IPS-11a (cell line): ENCODE measurements around the gene AOX1.
"Not testable (repeated sequence)": the region's sequence is repeated elsewhere in the genome, so short reads cannot be mapped to it uniquely, and the experiment has no call there.

ENCODE experiments used
- H3K4me3 ChIP-seq: one replicate; pipeline ENCODE4 v1.5.1; 2013; ENCODE audit warnings: low read depth, low read length, control low read depth

Gene AOX1

GRCh38 chr2:200664770-200665494 lies 79.1 kb downstream of the AOX1 start:
- H3K4me3 ChIP-seq = no peak overlapping the region

- no peak overlapping the region for H3K4me3 ChIP-seq
Observed at GRCh38 chr2:200665626-200666453, 80.0 kb downstream of the AOX1 start.

- H3K4me3 ChIP-seq = no peak overlapping the region
Observed at GRCh38 chr2:200667413-200667812, 81.6 kb downstream of the AOX1 start.

DNA sequence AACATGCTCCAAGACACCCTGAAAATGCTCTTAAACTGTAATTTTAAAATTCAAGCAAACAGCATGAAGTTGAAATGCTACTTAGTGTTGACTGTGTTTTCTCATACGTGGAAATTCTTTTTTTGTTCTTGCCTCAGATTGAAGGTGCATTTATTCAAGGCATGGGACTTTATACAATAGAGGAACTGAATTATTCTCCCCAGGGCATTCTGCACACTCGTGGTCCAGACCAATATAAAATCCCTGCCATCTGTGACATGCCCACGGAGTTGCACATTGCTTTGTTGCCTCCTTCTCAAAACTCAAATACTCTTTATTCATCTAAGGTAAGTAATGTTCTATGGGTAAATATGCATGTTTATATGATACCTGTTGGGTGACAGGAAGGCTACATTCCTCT lies 82.7 kb downstream of the AOX1 start:
- H3K4me3 ChIP-seq = no peak overlapping the region

DNA sequence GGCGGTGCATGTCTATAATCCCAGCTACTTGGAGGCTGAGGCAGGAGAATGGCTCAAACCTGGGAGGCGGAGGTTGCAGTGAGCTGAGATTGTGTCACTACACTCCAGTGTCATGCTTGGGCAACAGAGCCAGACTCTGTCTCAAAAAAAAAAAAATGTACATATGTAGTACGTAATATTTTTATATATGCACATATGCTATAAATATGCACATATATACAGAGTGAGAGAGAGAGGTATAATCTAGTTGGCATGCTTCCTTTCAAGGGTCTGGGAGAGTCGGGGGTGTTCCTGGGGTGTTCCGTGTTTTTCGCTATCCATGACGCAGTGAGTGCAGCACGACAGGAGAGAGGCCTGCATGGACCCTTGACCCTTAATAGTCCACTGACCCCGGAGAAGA lies 83.5 kb downstream of the AOX1 start:
- no peak overlapping the region for H3K4me3 ChIP-seq

DNA sequence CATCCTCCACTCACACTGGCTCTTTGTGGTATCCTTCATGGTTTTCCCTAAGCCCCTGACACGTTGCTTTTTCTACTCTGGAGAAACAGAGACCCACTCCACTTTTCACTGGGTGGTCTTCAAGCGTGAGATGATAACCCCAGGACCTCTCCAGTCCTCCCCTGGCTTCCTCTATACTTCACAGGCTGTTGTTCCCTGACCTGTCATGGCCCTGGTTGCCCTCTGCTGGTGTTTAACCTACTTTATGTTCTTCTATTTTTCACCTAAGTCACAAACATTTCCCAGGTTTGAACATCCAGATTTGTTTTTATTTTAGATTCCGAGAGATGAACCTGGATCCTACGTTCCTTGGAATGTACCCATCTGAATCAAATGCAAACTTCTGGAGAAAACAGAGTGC lies 84.5 kb downstream of the AOX1 start:
- H3K4me3 ChIP-seq = no peak overlapping the region

GRCh38 chr2:200670751-200671150 lies 84.9 kb downstream of the AOX1 start:
- H3K4me3 ChIP-seq = no peak overlapping the region

GRCh38 chr2:200673191-200673590 lies 87.4 kb downstream of the AOX1 start:
- H3K4me3 ChIP-seq = no peak overlapping the region

GRCh38 chr2:200674837-200675236 lies 89.0 kb downstream of the AOX1 start:
- H3K4me3 ChIP-seq = no peak overlapping the region

DNA sequence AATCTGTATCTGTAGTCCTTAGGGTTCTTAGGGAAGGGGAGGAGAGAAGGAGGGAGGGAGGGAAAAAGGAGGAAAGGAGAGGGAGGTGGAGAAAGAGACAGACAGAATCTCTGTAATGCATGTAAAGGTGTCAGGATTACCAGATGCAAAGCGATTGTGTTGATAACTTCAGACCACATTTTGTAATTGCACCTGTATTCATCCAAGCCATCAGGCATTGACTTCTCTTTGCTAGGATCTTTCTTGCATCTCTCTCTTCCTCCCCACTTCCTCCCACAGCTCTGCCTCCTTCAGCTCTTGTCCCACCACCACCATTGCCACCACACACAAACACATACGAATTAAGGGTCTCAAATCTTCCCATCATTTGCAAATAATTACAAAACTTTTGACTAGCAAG lies 91.4 kb downstream of the AOX1 start:
- no peak overlapping the region for H3K4me3 ChIP-seq

- no peak overlapping the region for H3K4me3 ChIP-seq
Observed at GRCh38 chr2:200677721-200678532, 92.1 kb downstream of the AOX1 start.

GRCh38 chr2:200679127-200679526 lies 93.3 kb downstream of the AOX1 start:
- H3K4me3 ChIP-seq = no peak overlapping the region

GRCh38 chr2:200679535-200679934 lies 93.7 kb downstream of the AOX1 start:
- H3K4me3 ChIP-seq = no peak overlapping the region

- no peak overlapping the region for H3K4me3 ChIP-seq
Observed at GRCh38 chr2:200681697-200682096, 95.9 kb downstream of the AOX1 start.

- not testable (repeated sequence) for H3K4me3 ChIP-seq
Observed at GRCh38 chr2:200682407-200682806, 96.6 kb downstream of the AOX1 start.

- no peak overlapping the region for H3K4me3 ChIP-seq
Observed at GRCh38 chr2:200687922-200688920, 102.4 kb downstream of the AOX1 start.

GRCh38 chr2:200689115-200689514 lies 103.3 kb downstream of the AOX1 start:
- no peak overlapping the region for H3K4me3 ChIP-seq

DNA sequence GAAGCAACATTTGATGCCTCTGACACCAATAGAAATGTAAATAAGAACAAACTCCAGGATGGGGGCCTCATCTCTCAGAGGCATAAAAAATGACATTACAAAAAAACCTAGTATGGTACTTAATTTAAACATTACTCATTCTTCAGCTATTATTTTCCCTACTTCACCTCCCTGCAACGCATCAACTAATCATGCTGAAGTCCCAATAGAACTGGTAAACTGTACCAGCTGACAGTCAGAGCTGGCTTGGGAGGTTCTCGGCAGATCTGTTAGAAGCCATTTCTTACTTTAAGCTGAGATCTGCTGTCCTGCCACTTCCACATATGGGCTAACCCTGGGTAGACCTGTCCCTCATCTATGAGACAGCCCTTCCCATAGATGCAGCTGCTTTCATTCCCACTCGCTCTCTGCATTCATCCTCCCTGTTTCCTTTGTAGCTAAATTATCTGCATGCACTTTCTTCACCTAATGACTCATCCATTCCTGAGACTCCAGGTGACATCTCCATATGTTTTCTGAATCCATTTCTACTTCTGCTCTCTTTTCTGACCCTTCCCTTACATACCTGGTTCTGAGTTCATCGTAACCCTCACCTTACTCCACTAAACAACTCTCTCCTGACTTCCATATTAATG lies 108.1 kb downstream of the AOX1 start:
- no peak overlapping the region for H3K4me3 ChIP-seq

DNA sequence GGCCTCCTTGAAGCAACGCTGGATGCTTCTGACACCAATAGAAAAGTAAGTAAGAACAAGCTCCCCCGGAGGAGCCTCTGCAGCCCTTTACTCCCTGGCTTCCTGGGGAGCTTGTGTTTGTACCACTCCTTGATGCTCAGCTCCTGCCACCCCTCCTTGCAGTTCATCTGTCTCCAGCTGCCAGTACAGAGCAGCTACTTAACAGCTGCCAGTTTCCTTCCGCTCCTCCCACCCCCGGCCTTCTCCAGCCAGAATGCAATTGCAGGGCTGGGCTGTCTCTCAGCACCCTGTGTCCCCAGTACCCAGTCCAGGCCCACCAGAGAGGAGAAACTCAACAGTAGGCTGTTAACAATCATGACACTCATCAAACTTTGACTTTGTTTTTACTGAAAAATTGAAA lies 109.4 kb downstream of the AOX1 start:
- H3K4me3 ChIP-seq = no peak overlapping the region

- H3K4me3 ChIP-seq = no peak overlapping the region
Observed at GRCh38 chr2:200695601-200696000, 109.8 kb downstream of the AOX1 start.
